Subcutaneous adipose tissue (tissue), 4 donors: ENCODE data around the gene NECAP2. TPM values are rescaled to one million over a fixed set of nuclear protein-coding genes. Genes with fewer than 3 reads are reported as not detected.

ENCODE experiments used
- total RNA-seq, 4 donors: library from RNA; depleted of rRNA; stranded (reverse); fragments of >200 nt; gene quantifications; one replicate each; pipeline ENCODE4 v1.1.0, GENCODE V29; 2016
- TF ChIP-seq, protein P1 (sequence below): fragments of 450-650 bp; IDR thresholded peaks from one replicate; pipeline ENCODE4 v1.5.1; 2016; ENCODE audit warnings: low read depth, mild to moderate bottlenecking, control low read depth, antibody characterized with exemption, moderate library complexity

Gene NECAP2
- total RNA-seq, 4 donors from 2014 or later = 44.5 to 101 (median 63.5) TPM

DNA sequence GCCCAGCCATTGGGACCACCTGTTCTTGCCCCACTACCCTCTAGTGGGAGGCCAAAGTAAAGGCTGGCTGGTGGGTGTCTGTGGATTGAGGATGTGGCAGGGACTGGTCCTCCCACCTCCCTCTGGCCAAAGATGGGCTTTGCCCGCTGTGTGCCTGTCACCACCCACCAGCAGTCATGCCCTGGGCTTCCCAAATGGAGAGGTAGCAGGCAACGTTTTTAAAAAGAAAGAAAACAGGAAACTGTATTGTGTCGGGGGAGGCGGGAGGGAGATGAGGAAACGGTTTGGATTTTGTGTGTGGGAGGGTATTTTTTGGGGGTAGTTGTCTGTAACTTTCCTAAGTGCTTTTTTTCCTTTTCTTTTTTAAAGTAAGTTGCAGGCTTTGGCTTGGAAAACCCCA lies 43.4 kb upstream of the NECAP2 start:
- TF ChIP-seq, protein P1, sequence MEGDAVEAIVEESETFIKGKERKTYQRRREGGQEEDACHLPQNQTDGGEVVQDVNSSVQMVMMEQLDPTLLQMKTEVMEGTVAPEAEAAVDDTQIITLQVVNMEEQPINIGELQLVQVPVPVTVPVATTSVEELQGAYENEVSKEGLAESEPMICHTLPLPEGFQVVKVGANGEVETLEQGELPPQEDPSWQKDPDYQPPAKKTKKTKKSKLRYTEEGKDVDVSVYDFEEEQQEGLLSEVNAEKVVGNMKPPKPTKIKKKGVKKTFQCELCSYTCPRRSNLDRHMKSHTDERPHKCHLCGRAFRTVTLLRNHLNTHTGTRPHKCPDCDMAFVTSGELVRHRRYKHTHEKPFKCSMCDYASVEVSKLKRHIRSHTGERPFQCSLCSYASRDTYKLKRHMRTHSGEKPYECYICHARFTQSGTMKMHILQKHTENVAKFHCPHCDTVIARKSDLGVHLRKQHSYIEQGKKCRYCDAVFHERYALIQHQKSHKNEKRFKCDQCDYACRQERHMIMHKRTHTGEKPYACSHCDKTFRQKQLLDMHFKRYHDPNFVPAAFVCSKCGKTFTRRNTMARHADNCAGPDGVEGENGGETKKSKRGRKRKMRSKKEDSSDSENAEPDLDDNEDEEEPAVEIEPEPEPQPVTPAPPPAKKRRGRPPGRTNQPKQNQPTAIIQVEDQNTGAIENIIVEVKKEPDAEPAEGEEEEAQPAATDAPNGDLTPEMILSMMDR = no peak

DNA sequence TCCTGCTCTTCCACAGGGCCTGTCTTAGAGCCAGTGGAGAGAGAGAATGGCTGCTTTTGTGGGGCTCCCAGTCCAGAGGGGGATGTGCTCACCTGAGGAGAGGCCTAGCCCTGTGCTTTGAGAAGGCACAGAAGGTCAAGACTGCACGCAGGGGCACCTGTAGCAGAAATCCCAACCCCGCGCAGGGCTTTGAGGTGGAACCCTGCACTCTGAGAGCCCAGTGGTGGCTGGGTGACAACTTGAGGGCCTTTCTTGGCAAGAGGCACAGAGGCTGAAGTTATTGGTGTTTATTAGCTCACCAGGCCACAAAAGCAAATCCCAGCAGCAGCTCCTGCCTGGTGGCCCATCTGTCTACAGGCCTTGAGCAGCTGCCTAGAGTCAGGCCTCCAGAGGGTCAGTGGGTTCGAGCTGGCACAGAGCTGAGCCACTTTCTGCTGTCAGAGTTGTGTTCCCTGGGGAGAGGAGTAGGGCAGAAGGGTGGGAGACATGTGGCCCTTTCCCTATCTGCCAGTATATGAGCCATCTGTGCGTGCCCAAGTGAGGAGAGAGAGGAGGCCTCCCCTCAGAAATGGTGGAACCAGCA lies 42.1 kb upstream of the NECAP2 start:
- TF ChIP-seq, protein P1 = no peak

DNA sequence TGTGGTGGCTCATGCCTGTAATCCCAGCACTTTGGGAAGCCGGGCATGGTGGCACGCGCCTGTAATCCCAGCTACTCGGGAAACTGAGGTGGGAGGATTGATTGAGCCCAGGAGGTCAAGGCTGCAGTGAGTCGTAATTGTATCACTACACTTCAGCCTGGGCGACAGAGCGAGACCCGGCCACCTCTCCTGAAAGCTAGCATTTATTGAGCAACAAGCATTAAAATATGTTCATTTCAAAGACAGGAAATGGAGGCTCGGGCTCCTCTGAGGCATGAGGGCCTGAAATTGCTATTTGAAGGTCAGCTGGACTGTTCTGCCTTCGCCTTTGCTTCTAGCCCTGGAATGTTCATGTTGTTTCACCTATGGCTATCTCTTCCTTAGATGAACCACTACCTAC lies 37.8 kb upstream of the NECAP2 start:
- TF ChIP-seq, protein P1 = no peak

DNA sequence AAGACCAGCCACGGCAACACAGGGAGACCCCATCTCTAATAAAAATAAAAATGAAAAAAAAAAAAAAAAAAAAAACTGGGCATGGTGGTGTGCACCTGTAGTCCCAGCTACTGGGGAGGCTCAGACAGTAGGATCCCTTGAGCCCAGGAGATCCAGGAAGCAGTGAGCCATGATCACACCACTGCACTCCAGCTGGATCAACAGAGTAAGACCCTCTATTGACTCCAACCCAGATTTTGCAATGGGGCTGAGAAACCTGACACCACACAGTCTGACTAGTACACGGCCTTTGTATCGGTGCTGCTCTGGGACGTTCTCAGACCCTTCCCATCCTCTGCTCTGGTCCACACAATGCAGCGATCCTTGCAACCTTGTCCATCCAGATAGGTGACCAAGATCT lies 35.1 kb upstream of the NECAP2 start:
- TF ChIP-seq, protein P1 = no peak

DNA sequence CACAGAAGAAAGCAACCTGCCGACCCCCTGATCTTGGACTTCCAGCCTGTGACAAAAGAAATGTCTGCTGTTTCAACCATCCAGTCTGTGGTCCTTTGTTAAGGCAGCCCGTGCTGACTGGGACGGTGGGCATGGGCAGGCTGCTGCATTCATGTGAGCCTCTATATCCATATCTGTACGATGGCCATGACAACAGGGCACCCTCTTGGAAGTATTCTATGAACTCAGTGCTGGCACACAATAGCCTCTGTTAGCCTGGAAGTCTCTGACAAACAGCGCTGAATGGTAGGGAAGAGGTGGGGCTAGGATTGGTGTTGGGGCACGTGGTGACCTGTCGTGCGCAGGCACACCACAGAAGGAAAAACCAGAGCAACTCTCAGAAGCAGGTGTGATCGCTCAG lies 33.7 kb upstream of the NECAP2 start:
- TF ChIP-seq, protein P1 = no peak

DNA sequence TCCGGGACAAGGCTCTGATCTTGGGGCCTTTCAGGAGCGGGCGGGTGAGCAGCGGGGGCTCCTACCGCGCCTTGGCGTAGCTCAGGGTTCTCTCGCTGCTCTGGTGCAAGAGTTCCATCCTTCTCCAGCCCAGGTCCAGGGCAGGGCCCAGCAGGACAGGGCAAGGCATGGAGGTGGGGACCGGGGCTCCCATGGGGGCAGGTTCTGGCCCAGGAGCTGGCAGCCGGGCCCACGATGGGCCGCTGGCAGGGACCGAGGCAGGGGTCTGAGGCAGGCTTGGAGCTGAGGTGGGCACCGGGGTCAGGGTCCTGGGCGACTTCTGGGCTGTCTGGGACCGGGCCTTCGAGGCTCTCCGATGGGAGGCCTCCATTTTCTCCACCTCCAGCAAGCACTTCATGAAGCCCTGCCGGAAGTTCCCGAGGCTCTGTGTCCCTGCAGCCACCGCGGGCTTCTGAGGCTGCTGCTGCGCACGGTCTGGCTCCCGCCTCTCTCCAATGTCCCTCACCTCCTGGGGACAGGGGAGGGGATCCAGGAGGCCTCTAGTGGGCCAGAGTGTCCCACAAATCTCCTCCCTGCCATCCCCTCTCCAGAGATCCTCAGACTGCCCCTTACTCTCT lies 30.9 kb upstream of the NECAP2 start:
- TF ChIP-seq, protein P1 = no peak

DNA sequence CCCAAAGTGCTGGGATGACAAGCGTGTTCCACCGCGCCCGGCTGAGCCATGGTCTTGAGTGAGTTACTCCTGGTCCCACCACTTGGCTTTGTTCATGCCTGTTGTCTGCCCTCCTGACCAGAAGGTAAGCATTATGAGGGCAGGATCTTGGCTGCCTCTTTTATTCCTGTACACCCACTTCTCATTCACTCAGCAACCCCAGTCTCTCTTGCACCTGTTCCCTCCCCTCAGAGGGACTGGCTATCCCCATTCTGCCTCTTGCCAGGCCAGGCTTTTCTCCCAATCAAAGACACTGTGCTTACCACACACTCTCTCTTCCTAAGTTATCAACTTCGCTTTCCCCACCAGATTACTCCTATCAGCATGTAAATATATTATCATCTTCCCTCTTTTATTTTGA lies 29.7 kb upstream of the NECAP2 start:
- TF ChIP-seq, protein P1 = no peak
